NOMO-1 treated with DMSO at 0.1 percent for 48 hours (cell line): Measurements from ENCODE around the gene APOD.

Source experiments
- DNase-seq: peaks from one replicate; lab custom pipeline; 2025; ENCODE audit not compliant: unreplicated experiment; lab: John Stamatoyannopoulos, UW

Gene APOD

GRCh38 chr3:195531683-195532082 lies 52.1 kb downstream of the APOD start:
- DNase-seq: no peak

- DNase-seq: no peak
Observed at GRCh38 chr3:195526492-195526891, 57.2 kb downstream of the APOD start.

- no peak for DNase-seq
Observed at GRCh38 chr3:195524171-195524896, 59.4 kb downstream of the APOD start.

GRCh38 chr3:195522254-195523023 lies 61.3 kb downstream of the APOD start:
- DNase-seq: peak; percentile 50
